ENCODE data around the gene GALK2. TPM values are rescaled to one million over a fixed set of nuclear protein-coding genes. Genes with fewer than 3 reads are reported as not detected.
"Not testable (repeated sequence)": the region's sequence is repeated elsewhere in the genome, so short reads cannot be mapped to it uniquely, and the experiment has no call there.

The GALK2 gene
- total and polyA plus RNA-seq, 2 experiments from 2014 or later = 27.5 to 28.1 TPM

- Histone ChIP-seq H3K4me1 (ENCODE audit: low read depth) (no peaks in the 10 kb centered on the region), H3K27ac (no peak overlapping the region), H3K27me3 (no peaks in the 10 kb centered on the region), H3K9me3 (ENCODE audit: low read depth) (no peaks in the 10 kb centered on the region), H3K4me3 (no peak overlapping the region), H3K36me3 (no peaks in the 10 kb centered on the region)
- no peak for DNase-seq (ENCODE audit: low read depth in 1 of 2, low spot score in 1 of 2)
- TF ChIP-seq, protein P1, sequence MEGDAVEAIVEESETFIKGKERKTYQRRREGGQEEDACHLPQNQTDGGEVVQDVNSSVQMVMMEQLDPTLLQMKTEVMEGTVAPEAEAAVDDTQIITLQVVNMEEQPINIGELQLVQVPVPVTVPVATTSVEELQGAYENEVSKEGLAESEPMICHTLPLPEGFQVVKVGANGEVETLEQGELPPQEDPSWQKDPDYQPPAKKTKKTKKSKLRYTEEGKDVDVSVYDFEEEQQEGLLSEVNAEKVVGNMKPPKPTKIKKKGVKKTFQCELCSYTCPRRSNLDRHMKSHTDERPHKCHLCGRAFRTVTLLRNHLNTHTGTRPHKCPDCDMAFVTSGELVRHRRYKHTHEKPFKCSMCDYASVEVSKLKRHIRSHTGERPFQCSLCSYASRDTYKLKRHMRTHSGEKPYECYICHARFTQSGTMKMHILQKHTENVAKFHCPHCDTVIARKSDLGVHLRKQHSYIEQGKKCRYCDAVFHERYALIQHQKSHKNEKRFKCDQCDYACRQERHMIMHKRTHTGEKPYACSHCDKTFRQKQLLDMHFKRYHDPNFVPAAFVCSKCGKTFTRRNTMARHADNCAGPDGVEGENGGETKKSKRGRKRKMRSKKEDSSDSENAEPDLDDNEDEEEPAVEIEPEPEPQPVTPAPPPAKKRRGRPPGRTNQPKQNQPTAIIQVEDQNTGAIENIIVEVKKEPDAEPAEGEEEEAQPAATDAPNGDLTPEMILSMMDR (IDR thresholded peaks at IDR 0.05; ENCODE audit: low read depth, low read length) = no peak
These were observed 19.6 kb downstream of the GALK2 start for GRCh38 chr15:49189631-49190030.

DNA sequence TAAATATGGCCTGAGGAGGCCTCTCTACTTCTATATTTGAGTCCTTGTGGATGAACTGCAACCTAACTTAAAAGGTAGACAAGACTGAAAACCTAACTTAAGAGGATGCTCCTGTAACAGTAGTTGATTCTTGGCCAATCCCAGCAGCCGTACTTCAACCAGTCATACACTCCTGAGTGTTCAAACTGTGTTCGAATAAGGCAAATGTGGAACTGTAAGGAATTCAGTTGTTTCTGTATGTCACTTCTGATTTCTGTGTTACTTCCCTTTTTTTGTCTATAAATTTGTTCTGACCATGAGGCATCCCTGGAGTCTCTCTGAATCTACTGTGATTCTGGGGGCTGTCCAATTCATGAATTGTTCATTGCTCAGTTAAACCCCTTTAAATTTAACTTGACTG lies 20.5 kb downstream of the GALK2 start:
- DNase-seq (ENCODE audit: low read depth in 1 of 2, low spot score in 1 of 2) = no peak
- Histone ChIP-seq H3K4me1 (ENCODE audit: low read depth) (no peaks in the 10 kb centered on the region), H3K4me3 (no peak overlapping the region), H3K9me3 (ENCODE audit: low read depth) (no peaks in the 10 kb centered on the region), H3K27ac (no peak overlapping the region), H3K36me3 (no peaks in the 10 kb centered on the region), H3K27me3 (no peaks in the 10 kb centered on the region)
- TF ChIP-seq, protein P1 (IDR thresholded peaks at IDR 0.05; ENCODE audit: low read depth, low read length) = no peak

- no peak overlapping the region for H3K27ac ChIP-seq
- DNase-seq (ENCODE audit: low read depth in 1 of 2, low spot score in 1 of 2) = no peak
- TF ChIP-seq, protein P1 (IDR thresholded peaks at IDR 0.05; ENCODE audit: low read depth, low read length) = no peak
- H3K36me3 ChIP-seq = no peaks in the 10 kb centered on the region
- no peak overlapping the region for H3K4me3 ChIP-seq
- no peaks in the 10 kb centered on the region for H3K9me3 ChIP-seq (ENCODE audit: low read depth)
- no peaks in the 10 kb centered on the region for H3K27me3 ChIP-seq
- H3K4me1 ChIP-seq (ENCODE audit: low read depth) = no peaks in the 10 kb centered on the region
These were observed 21.8 kb downstream of the GALK2 start for GRCh38 chr15:49191892-49192291.

- Histone ChIP-seq H3K4me1 (ENCODE audit: low read depth) (no peaks in the 10 kb centered on the region), H3K27me3 (no peaks in the 10 kb centered on the region), H3K36me3 (no peaks in the 10 kb centered on the region), H3K27ac (no peak overlapping the region), H3K9me3 (ENCODE audit: low read depth) (no peaks in the 10 kb centered on the region), H3K4me3 (no peak overlapping the region)
- no peak for DNase-seq (ENCODE audit: low read depth in 1 of 2, low spot score in 1 of 2)
- TF ChIP-seq, protein P1 (IDR thresholded peaks at IDR 0.05; ENCODE audit: low read depth, low read length) = no peak
These were observed 26.8 kb downstream of the GALK2 start for GRCh38 chr15:49196856-49197255.

DNA sequence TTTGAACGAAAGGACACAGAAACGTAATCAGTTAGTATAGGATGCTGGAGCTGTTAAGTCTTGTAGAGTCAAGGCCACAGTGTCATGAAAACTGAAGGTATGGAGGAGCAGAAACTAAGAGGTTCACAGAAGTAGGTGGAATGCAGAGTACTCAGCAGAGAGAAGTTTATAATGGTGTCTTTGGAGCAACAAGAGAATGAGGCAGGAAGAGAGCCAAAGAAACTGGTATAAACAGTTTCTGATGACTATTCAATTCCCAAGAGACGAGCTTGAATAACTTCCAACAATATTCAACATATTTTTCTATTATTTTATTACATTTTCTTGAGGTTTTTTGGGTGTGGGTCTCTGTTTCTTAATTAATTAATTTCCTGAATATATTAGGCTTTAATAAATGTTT lies 29.6 kb downstream of the GALK2 start:
- DNase-seq (ENCODE audit: low read depth in 1 of 2, low spot score in 1 of 2) = peak in 1 of 2 donors; percentile 7
- TF ChIP-seq, protein P1 (IDR thresholded peaks at IDR 0.05; ENCODE audit: low read depth, low read length) = no peak
- H3K27ac ChIP-seq = no peak overlapping the region
- peaks cover 4% of the 10 kb centered on the region for H3K36me3 ChIP-seq
- H3K4me1 ChIP-seq (ENCODE audit: low read depth) = no peaks in the 10 kb centered on the region
- H3K4me3 ChIP-seq = no peak overlapping the region
- no peaks in the 10 kb centered on the region for H3K9me3 ChIP-seq (ENCODE audit: low read depth)
- H3K27me3 ChIP-seq = no peaks in the 10 kb centered on the region

- Histone ChIP-seq H3K36me3 (peaks cover 4% of the 10 kb centered on the region), H3K9me3 (ENCODE audit: low read depth) (no peaks in the 10 kb centered on the region), H3K27me3 (no peaks in the 10 kb centered on the region), H3K4me1 (ENCODE audit: low read depth) (no peaks in the 10 kb centered on the region), H3K27ac (no peak overlapping the region), H3K4me3 (no peak overlapping the region)
- no peak for DNase-seq (ENCODE audit: low read depth in 1 of 2, low spot score in 1 of 2)
- TF ChIP-seq, protein P1 (IDR thresholded peaks at IDR 0.05; ENCODE audit: low read depth, low read length) = no peak
These were observed 30.3 kb downstream of the GALK2 start for GRCh38 chr15:49200347-49200746.

- H3K27me3 ChIP-seq; DNase-seq (ENCODE audit: low read depth in 1 of 2, low spot score in 1 of 2); H3K27ac ChIP-seq; H3K4me1 ChIP-seq (ENCODE audit: low read depth); H3K36me3 ChIP-seq; H3K9me3 ChIP-seq (ENCODE audit: low read depth); H3K4me3 ChIP-seq: not testable (repeated sequence)
These were observed 38.1 kb downstream of the GALK2 start for GRCh38 chr15:49208102-49208501.

All from cardiac muscle cell (in vitro differentiated cells and primary cell).